ENCODE measurements around the gene CALML5. TPM values are rescaled to one million over a fixed set of nuclear protein-coding genes. Genes with fewer than 3 reads are reported as not detected.

CALML5 gene, protein sequence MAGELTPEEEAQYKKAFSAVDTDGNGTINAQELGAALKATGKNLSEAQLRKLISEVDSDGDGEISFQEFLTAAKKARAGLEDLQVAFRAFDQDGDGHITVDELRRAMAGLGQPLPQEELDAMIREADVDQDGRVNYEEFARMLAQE
- total RNA-seq = not detected
- polyA plus RNA-seq = not detected
- long read RNA-seq, donor 1 = 0 reads
- long read RNA-seq, donor 2 = 0 reads
- long read RNA-seq, donor 3, partial matches to known transcripts = 0 of 1 reads
- long read RNA-seq, donor 3, other reads (novel, unspliced or antisense) = 0 of 1 reads
- long read RNA-seq, donor 4 = 0 reads
- long read RNA-seq, donor 5 = 0 reads

- H3K36me3 ChIP-seq (ENCODE audit: control insufficient read depth in 4 of 4, insufficient read depth in 4 of 4, low read length in 4 of 4) = no peaks in the 10 kb centered on the region
- H3K4me3 ChIP-seq = no peak within 1 kb of the TSS
- DNase-seq (no peak), ATAC-seq (ENCODE audit: insufficient read depth, low FRiP score) (no peak)
- no peaks in the 10 kb centered on the region for H3K27me3 ChIP-seq (ENCODE audit: control insufficient read depth in 3 of 3, insufficient read depth in 3 of 3, low read length in 2 of 3)
- no peak within 1 kb of the TSS for H3K9ac ChIP-seq (ENCODE audit: insufficient read depth in 1 of 2, low read length in 2 of 2)
- H3K27ac ChIP-seq (ENCODE audit: low read depth in 1 of 2, low read length in 1 of 2) = no peak within 1 kb of the TSS
- no peaks in the 10 kb centered on the region for H3K9me3 ChIP-seq (ENCODE audit: control insufficient read depth in 4 of 4, insufficient read depth in 3 of 4, low read length in 3 of 4)
- peaks cover 0 to 33% (median 8%) of the 10 kb centered on the region in 5 donors for H3K4me1 ChIP-seq (ENCODE audit: control insufficient read depth in 5 of 5, insufficient read depth in 5 of 5, low read length in 5 of 5)
- WGBS, 2 donors = 92 to 94% methylated on average over 10 of the region's 10 CpGs
- no peak for TF ChIP-seq CTCF (IDR thresholded peaks at IDR 0.05; ENCODE audit: control extremely low read depth, extremely low read depth)
Observed at GRCh38 chr10:5499493-5500140, at the start of gene CALML5. Gene CALML5 (minus strand): TSS chr10:5499570. CDS start chr10:5499438, 132 bp downstream.

DNA sequence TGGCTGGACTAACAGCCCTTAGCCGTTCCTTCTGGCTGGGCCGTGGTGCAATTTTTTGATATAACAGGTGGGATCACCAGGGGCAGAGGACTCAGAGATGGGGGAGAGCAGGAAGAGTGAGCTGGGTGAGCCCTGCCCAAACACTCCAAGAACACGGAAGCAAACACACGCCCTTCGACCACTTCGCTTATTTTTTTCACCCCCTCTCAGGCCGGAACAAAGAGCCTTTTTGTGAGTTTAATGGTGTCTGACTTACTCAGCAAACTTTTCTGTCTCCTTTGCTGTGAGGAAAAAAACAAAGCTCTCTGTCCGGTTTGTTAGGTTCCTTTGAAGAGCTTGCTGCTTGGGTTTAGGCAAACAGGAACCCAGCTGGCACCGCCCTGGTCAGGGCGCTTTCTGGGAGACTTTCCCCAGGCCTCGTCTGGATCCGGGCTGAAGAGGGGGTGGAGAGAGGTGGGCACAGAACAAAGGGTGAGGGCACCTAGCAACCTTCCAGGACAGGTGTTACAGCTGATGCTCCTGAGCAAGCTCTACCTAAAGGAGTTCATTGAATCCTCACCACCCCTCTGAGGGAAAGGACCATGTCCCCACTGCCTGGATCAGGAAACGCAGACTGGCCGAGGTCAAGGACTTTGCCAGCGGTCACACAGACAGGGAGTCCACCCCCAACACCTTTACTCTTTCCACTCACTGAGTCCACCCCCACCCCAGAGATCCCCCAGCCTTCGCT is 48.7 kb upstream of the CALML5 start:
- DNase-seq = peak; percentile 76 to 89 (median 80)
- no peaks in the 10 kb centered on the region for H3K36me3 ChIP-seq (ENCODE audit: control insufficient read depth in 4 of 4, insufficient read depth in 4 of 4, low read length in 4 of 4)
- no peak for TF ChIP-seq CTCF (IDR thresholded peaks at IDR 0.05; ENCODE audit: control extremely low read depth, extremely low read depth)
- peaks cover 0 to 37% (median 30%) of the 10 kb centered on the region in 5 donors for H3K4me1 ChIP-seq (ENCODE audit: control insufficient read depth in 5 of 5, insufficient read depth in 5 of 5, low read length in 5 of 5)
- H3K9me3 ChIP-seq (ENCODE audit: control insufficient read depth in 4 of 4, insufficient read depth in 3 of 4, low read length in 3 of 4) = peaks cover 0 to 4% (median 0%) of the 10 kb centered on the region in 4 donors
- 24 to 34% methylated on average over 16 of the region's 16 CpGs for WGBS, 2 donors
- ATAC-seq (ENCODE audit: insufficient read depth, low FRiP score) = peak; percentile 35
- H3K27me3 ChIP-seq (ENCODE audit: control insufficient read depth in 3 of 3, insufficient read depth in 3 of 3, low read length in 2 of 3) = no peaks in the 10 kb centered on the region
- peak overlapping the region in 1 of 2 donors; percentile 93 for H3K27ac ChIP-seq (ENCODE audit: low read depth in 1 of 2, low read length in 1 of 2)
- H3K9ac ChIP-seq (ENCODE audit: insufficient read depth in 1 of 2, low read length in 2 of 2) = peak overlapping the region; percentile 7 to 67
- H3K4me3 ChIP-seq = no peak overlapping the region

DNA sequence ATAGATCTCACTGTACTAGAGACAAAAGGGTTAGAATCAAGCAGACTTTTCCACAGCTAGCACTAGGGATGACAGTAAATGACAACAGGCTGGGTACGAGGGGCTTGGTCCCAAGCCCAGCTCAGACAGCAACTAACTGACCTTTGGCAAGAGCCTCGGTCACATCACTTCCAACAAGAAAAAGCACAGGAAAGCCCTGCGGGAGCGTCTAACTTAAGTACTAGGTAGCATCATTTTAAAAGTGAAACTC is 48.2 kb upstream of the CALML5 start:
- ATAC-seq (ENCODE audit: insufficient read depth, low FRiP score) = no peak
- no peaks in the 10 kb centered on the region for H3K27me3 ChIP-seq (ENCODE audit: control insufficient read depth in 3 of 3, insufficient read depth in 3 of 3, low read length in 2 of 3)
- 22 to 54% methylated on average over 4 of the region's 4 CpGs for WGBS, 2 donors
- no peaks in the 10 kb centered on the region for H3K36me3 ChIP-seq (ENCODE audit: control insufficient read depth in 4 of 4, insufficient read depth in 4 of 4, low read length in 4 of 4)
- peaks cover 0 to 4% (median 0%) of the 10 kb centered on the region in 4 donors for H3K9me3 ChIP-seq (ENCODE audit: control insufficient read depth in 4 of 4, insufficient read depth in 3 of 4, low read length in 3 of 4)
- no peak for TF ChIP-seq CTCF (IDR thresholded peaks at IDR 0.05; ENCODE audit: control extremely low read depth, extremely low read depth)
- peaks cover 0 to 35% (median 30%) of the 10 kb centered on the region in 5 donors for H3K4me1 ChIP-seq (ENCODE audit: control insufficient read depth in 5 of 5, insufficient read depth in 5 of 5, low read length in 5 of 5)
- H3K4me3 ChIP-seq = no peak overlapping the region
- H3K9ac ChIP-seq (ENCODE audit: insufficient read depth in 1 of 2, low read length in 2 of 2) = peak overlapping the region in 1 of 2 donors; percentile 67
- no peak for DNase-seq
- H3K27ac ChIP-seq (ENCODE audit: low read depth in 1 of 2, low read length in 1 of 2) = peak overlapping the region in 1 of 2 donors; percentile 93
